GM18868 (cell line): ENCODE data around the gene COP1.
"Not testable (repeated sequence)": the region's sequence is repeated elsewhere in the genome, so short reads cannot be mapped to it uniquely, and the experiment has no call there.

Source experiments
- ATAC-seq: cut with Tn5 transposase; IDR thresholded peaks from one replicate; pipeline ENCODE4 v1.9.1; 2021; ENCODE audit warnings: mild to moderate bottlenecking, moderate library complexity; ENCODE audit not compliant: unreplicated experiment

COP1 gene

DNA sequence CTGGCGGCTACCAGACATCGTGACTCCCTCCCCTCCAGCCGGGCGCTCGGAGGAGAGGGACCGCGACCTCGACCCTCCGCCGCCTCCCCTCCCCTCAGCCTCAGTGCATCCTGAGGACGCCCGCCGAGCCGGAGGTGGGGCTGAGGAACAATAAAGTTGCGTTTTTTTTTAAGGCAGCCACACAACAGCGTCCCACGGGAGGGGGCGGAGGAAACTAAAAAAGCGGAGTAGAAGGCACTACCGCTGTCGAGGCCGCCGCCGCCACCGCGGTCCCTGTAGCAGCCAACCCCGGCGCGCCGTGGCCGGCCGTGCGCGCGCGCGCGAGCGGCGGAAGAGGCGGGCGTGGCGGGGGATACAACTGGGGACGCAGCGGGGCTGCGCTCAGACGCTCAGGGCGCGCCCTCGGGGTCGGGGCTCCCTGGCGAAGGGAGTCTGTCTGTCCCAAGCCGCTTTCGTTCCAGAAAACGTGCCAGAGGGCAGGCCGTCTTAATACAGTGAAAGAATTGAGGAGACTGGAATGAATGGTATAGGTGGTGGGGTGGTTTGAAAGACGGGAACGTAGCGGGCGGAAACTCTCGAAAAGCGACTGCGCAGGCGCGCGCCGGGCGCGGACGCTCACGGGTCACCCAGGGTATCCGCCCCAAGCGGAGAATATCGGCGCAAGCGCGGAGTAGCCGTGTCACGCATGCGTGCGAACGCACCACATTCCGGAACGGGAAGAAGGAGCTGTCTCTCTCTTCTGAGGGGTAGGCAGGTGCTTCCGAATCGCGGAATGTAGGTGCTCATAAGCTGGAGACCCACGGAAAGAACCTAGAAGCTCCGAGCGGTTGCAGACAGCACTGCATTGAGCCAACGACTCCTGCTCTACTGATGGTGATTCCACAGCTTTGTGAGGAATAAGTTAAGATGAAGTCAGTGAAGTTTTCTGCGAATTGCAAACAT is at the start of gene COP1:
COP1 (minus strand) TSS at position 326 of the 942 bp plus-strand sequence; CDS start at position 18, 308 bp downstream.
- ATAC-seq: peak; percentile 80

DNA sequence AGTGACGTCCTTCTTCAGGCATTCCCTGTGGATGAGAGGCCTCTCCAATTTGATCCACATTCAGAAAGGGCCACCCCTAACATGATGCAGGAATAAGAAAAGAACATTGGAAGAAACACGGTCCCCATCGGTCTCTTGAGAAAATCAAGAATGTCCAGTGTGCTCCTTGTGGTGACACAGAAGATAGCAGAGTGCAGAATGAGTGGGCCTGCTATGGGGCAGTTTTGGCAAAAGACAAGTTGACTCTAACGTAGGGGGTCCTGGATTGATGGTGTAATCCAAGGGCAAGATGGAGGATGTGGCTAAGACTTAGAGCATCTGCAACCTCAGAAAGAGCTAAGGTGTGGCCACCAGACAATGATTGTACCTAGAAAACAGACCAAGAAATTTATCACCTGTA is 45.1 kb upstream of the COP1 start:
- ATAC-seq: no peak

DNA sequence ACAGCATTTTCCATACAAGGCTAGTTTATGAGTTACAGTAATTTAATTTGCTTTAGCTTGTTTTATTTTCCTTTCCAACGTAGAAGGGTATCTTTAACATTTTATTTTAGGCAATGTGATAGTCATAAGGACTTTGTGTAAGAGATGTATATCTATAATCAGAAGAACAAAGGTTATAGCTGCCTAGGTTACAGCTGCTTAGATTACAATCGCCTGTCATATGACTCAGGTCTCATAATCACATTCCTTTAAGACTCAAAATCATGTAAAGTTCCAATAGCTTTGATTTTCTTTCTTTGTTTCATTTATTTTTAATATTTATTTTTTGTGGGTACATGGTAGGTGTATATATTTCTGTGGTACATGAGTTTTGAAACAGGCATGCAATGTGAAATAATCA is 37.8 kb upstream of the COP1 start:
- no peak for ATAC-seq

DNA sequence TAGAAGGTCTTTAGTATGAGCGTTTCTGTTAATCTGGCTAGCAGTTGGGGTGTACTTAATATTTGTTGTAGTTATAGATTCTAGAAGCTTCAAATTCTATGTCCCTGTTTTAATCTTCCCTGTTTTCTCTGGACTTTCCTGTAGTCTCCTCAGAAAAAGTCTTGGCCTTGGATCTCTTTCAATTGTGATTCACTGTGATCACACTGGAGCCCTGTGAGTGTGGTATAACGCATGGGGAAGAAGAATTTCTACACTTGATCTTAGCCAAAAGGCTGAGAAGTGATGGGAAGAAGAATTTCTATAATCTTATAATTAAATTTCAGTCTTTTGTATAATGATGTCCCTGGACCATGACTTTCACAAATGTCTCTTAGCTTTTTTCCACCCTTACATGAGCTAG is 36.7 kb upstream of the COP1 start:
- ATAC-seq: no peak

DNA sequence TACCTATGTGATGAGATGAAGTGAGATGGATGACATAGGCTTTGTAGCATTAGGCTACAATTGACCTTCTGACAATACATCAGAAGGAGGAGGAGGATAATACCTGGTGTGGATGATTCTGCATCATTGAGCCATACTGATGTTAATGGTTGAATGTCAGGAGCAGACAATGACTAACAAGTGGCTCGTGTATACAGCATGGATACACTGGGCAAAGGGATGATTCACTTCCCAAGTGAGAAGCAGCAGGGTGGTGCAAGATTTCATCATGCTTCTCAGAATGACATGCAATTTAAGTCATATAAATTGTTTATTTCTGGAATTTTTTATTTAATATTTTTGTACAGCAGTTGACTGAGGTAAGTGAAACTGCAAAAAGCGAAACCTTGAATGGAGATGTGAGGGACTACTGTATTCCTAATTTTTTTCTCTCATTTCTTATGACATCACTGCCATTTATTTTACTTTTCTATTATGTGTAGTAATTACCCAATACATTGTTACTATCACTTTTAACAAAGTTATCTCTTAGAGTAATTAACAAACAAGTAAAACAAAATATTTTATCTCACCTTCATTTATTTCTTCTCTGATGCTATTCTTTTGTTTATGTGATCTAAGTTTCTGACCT is 34.4 kb upstream of the COP1 start:
- ATAC-seq: no peak

DNA sequence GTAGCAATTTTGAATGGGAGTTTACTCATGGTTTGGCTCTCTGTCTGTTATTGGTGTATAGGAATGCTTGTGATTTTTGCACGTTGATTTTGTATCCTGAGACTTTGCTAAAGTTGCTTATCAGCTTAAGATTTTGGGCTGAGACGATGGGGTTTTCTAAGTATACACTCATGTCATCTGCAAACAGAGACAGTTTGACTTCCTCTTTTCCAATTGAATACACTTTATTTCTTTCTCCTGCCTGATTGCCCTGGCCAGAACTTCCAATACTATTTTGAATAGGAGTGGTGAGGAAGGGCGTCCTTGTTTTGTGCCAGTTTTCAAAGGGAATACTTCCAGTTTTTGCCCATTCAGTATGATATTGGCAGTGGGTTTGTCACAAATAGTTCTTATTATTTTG is 26.6 kb upstream of the COP1 start:
- not testable (repeated sequence) for ATAC-seq

GRCh38 chr1:176227579-176227978 is 20.5 kb upstream of the COP1 start:
- no peak for ATAC-seq

GRCh38 chr1:176225911-176226310 is 18.8 kb upstream of the COP1 start:
- no peak for ATAC-seq

GRCh38 chr1:176225479-176225875 is 18.4 kb upstream of the COP1 start:
- no peak for ATAC-seq

DNA sequence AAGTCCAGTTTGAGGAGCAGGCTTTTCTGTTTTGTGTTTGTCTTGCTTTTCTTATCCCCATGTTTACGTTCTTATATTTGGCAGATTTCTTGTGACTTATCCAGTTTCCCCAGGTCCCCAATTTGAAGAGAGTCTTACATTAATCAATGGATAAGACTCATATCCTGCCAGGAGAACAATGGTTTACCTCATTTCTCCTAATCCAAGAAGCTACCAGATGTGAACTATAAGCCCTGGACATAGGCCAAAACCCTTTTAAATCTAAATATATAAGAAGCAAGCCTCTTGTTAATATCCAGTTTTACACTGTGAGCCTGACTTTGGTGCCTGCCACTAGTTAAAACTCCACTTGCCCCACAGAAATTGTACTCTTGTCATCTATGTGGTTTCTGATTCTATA is 15.1 kb upstream of the COP1 start:
- ATAC-seq: no peak

- no peak for ATAC-seq
Observed at GRCh38 chr1:176220100-176220689, 13.1 kb upstream of the COP1 start.

- ATAC-seq: no peak
Observed at GRCh38 chr1:176217461-176218099, 10.5 kb upstream of the COP1 start.

- no peak for ATAC-seq
Observed at GRCh38 chr1:176216031-176216430, 8.9 kb upstream of the COP1 start.

DNA sequence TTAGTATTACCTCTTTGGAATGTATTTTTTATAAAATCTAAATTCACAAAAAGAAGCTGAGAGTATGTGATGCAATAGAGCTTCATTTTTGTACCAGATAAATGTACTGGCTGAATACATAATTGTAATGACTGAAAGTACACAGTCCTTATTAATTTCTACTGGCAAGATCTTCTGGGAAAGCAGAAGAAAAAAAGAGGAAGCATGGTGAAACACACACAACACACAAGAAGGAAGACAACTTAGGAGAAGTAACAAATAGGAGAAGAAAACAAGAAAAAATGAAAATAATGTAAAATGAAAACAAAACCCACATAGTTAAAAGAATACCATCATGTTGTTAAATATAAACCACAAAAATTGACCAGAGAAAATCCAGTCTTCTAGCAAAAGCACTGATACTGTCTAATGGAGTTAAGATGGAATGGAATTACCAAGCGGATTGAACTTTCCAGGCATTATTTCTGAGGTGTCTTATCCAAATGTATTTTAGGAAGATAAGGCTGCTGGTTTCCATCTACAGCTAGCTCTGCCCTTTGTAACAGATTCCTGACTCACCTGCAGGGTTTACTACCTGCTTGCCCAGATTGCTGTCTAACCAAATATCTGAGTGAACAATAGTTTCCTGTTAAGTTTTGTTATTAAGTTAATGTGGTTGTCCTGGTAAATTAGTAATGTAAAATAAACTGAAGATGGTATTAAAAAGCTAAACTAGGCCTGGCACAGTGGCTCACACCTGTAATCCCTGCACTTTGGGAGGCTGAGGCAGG is 4.5 kb upstream of the COP1 start:
- ATAC-seq: no peak

- ATAC-seq: no peak
Observed at GRCh38 chr1:176208034-176208433, 948 bp upstream of the COP1 start.

- ATAC-seq: peak; percentile 25
Observed at GRCh38 chr1:176206006-176206960, 803 bp downstream of the COP1 start.

- ATAC-seq: no peak
Observed at GRCh38 chr1:176205332-176205914, 1.7 kb downstream of the COP1 start.

DNA sequence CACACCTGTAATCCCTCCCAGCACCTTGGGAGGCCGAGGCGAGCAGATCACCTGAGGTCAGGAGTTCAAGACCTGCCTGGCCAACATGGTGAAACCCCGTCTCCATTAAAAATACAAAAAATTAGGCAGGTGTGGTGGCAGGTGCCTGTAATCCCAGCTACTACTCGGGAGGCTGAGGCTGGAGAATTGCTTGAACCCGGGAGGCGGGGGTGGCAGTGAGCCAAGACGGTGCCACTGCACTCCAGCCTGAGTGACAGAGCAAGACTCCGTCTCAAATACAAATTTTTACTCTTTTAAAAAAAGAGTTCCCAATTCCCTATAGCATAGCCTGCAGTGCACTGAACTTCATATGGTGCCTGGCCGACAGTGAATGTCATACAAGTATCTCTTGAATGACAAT is 2.4 kb downstream of the COP1 start:
- ATAC-seq: not testable (repeated sequence)

GRCh38 chr1:176203735-176204134 is 3.4 kb downstream of the COP1 start:
- no peak for ATAC-seq
